ENCODE results near the gene DENND4B.

The DENND4B gene

DNA sequence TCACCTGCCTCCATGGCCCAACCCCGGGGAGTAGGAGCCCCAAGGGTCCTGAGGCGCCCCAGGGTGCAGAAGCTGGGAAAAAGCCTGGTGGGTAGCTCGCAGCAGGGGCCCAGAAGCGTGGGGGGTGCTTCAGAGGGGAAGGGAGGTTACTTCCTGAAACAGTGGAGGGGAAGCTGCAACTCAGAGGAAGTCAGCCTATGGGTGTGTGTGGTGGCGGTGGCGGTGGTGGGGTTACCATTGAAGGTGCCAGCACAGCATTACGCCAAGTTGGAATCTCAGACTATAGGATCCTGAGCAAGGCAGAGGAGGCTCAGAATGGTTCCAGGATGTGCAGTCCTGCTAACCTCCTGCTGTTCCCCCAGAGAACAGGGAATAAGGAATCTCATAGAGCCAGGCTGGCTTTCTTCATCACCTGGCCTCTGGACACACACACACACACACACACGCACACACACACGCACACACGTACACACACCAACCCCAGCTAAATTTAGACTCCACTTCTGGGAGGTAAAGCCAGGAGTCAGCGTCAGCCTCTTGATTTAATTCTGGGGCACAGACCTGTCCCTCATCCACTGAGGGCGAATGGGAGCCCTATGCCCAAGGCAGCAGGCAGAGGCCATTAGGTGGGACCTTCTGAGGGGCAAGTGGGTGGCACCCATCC is 1.3 kb downstream of the DENND4B start:
- DNase-seq = no peak

DNA sequence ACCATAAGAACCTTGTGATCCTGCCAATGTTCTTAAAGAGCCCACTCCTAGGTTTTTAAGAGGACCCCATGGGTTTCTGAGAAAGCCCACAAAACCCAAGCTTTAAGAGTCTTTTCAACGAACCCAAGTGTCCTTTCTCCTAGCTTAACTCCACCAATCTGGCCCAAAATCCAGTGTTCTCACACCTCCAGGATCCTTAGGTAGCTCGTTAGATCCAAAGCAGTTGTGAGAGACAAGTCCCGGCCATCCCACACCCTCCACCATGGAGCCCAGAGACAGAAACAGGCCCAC is 1.7 kb downstream of the DENND4B start:
- no peak for DNase-seq

- DNase-seq = no peak
Measured at GRCh38 chr1:153944005-153944826, 2.3 kb downstream of the DENND4B start.

DNA sequence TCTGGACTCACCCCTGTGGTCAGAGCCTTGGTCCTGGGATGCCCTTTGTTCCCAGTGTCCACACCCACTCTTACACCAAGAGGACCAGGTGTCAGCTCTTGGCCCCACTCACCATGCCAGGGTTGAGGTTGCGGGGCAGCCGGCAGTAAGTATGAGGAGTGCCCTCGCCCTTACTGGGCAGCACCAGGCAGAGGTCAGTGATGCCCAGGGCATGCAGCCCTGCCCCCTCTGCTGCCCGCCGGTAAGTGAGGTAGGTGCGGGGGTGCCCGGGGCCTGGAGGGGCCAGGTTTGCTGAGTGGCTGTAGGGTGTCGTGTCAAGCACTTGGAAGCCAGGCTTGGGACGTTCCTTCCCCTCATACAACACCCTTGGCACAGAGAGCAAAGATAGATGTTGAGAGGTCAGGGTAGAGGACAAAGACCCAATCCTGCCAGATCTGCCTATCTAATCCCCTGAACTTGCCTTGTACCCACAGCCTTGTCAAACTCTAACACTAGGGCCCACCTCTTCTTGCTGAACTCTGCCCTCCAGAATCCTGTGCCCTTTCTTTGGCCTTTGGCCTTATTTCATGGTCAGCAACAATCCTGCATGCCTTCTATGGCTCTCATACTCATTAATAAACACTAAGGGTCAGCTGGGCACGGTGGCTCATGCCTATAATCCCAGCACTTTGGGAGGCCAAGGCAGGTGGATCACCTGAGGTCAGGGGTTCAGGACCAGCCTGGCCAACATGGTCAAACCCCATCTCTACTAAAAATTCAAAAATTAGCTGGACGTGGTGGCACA is 3.6 kb downstream of the DENND4B start:
- no peak for DNase-seq

DNA sequence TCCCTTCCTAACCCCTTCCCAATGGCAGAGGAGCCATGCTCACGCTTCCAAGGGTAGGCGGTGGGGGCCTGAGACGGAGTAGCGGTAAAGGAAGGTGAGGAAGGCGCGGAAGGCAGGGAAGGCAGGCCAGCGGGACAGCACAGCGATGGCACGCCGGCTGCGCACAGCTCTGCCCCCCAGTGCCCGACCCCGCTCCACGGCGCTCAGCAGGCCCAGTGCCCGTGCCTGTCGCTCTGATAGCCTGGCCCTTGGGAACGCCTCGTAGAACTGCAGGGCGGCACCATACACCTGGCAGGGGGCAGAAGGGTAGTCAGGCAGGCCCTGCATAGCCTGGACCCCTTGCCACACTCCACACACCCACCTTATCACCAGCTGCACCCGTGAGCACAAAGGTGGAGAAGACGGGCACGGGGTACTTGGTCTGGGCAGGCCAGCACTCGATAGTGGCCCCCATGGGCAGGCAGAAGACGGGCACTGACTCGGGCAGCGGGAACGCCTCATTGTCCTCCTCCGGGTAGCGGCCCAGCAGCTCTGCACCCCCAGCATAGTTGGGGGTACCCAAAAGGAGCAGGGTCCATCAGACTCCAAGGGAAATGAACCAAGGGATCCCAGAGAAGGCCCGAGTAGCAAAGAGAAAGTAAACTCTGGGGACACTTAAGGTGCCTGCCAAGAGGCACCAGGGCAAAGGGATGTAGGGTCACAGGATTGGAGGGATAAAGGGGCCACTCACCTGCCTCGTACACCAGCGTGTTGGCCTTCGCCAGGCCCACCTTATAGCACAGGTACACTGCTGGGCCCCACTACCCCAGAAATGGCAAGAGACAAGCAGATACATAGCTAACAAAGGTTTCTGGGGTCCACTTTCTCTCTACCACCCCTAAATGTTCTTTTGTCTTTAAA is 4.4 kb downstream of the DENND4B start:
- DNase-seq = no peak

DNA sequence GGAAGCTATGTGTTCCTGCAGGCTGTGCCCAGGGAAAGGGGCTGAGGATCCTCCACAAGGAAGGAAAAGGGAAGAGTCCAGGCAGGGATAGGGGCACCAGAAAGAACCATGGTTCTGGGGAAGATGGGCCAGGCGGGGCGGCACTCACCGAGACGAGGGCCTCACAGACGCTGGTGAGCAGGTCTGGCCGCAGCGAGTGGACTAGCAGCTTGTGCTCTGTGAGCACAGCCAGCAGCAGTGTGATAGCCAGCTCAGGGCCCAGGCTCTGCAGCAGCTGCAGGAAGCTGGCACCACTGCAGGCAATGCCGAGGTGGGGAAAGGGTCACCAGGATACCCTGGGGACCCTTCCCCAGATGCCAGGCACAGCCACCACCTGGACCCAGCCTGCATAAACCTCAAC is 5.8 kb downstream of the DENND4B start:
- no peak for DNase-seq

DNA sequence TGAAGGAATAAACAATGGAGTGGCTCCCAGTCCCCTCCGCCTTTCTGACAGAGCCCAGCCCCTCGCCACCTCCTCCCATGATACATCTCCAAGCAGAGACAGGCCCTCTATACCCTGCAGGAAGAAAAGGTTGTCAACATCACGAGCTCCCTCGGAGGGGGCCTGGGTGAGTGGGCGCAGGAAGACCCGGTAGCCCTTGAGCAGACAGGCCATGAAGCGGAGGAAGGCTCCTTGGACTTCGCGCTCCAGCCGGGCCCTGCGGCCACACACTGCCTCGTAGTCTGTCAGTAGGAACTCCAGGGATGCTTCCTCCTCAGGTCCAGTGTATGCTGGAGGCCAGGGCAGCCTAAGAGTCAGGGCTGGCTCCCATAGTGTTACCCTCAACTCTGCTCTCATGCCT is 7.0 kb downstream of the DENND4B start:
- DNase-seq = no peak

DNA sequence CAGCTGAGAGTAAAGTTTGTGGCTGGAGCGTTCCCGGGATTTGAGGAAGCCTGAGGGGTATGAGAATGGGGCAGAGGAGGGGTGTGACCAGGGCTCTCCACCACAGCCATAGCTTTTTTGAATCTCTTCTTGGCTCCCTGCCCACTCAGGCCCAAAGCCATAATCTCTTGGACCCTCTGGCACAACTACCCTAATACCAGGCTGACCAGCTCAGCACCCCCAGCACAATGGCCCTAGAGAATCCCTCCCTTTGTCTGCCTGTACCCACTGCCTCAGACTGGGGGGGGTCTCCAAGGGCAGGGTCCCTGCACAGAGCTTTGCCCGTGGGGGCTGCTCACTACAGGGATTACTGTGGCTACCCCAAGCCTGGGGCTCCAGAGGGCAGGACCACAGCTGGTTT is 7.5 kb downstream of the DENND4B start:
- DNase-seq = no peak

- no peak for DNase-seq
Measured at GRCh38 chr1:153937331-153937730, 9.2 kb downstream of the DENND4B start.

GRCh38 chr1:153936011-153936802 is 10.3 kb downstream of the DENND4B start:
- DNase-seq = no peak

GRCh38 chr1:153934746-153935145 is 11.8 kb downstream of the DENND4B start:
- DNase-seq = no peak

DNA sequence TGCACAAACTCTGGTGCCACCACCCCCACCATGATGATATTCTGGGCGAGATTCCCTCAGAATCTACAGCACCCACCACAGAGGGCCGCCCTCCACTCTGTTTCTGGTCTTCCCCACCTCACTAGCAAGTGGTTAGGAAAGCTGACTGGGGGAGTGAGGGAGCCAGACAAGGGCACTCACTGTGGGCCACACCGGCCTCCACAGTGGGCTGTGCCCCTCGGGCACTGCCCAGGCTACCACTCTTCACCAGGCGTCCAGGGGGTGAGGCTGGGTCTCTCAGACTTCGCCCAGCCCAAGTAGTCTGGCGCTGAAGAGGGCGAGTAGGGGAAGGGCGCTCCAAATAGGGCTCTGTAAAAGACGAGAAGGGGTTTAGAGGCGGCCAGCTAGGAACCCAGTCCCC is 12.6 kb downstream of the DENND4B start:
- no peak for DNase-seq

GRCh38 chr1:153933430-153933829 is 13.1 kb downstream of the DENND4B start:
- DNase-seq = no peak

- DNase-seq = no peak
Measured at GRCh38 chr1:153932156-153933131, 14.1 kb downstream of the DENND4B start.

DNA sequence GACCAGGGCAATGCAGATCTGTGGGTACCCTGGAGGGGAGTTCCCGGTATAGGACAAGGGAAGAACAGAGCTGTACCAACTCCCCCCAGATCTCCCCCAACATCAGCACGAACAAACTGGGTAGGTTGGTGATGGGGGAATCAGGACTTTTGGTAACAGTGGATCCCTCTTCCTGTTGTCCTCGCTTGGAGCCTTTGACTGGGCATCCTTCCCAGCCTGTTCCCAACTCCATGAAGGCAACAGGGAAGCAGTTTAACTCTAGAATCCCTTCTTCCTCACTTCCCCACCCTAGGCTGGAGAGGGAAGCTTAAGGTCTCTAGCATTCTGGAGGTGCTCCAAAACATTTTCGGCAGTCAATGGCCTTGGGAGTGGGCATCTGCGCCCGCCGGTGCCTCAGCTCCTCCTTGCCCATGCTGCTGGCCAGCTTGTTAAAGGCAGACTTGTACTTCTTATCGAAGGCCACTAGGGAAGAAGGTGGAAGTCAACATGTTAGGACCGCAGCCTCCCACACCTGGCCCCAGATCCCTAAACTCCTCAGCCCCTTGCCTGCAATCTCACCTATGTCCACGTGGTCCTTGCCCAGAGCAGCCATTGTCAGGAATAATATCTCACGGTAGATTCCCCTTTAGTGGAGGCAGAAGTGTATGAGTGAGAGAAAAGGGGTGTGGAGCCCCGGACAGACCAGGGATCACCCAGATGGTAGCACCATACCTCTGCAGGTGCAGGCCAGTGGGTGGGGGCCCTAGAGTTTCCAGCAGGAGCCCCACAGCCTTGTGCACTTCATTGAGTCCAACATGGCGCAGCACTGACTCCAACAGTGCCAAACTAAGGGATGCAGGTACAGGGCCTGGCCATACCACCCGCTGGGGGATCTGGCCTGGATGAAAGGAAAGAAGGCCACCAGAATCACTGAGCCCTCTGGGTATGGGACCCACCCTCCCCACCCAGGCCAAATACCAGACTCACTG is 16.3 kb downstream of the DENND4B start:
- no peak for DNase-seq

DNA sequence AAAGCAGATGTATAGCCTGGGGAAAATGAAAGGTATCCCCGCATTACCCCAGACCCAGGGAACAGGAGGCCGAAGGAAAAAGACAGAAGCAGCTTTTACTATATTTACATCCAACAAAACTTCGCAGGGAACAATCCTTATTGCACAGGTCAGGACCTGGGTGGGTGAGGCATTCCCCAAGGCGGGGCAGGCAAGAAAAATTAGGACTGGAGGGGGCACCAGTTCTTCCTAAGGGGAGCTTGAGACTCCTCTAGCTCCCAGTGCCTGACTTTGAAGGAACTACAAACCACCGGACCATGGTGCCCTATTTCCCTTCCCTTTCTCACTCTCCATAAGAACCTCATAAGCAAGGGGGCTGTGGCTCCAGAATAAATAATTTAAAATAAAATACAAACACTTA is 17.1 kb downstream of the DENND4B start:
- DNase-seq = no peak

DNA sequence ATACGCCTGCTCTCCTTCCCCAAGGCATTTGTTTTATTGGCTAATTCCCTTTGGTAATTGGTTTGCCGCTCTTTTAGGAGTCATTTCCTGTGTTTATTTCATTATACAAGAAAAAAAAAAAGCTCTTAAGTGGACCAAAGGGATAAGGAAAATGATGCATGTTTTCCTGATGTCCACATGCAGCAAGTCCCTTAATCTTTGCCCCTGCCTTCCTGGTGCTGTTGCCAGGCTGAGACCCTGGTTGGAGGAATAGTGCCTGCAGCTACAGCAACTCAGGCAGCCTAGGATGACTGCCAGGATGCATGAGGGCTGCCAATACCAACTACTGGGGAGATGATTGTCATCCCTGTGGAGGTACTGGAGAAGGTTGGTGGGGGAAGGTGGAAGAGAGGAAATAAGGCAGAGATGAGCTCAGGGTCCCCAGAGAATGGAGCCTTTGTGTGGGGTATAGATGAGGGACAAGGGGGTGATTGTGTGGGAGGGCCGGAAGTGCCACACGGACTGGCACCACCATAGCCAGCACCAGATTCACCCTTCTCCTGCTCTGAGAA is 17.7 kb downstream of the DENND4B start:
- no peak for DNase-seq

GRCh38 chr1:153928245-153928644 is 18.3 kb downstream of the DENND4B start:
- no peak for DNase-seq

GRCh38 chr1:153926405-153926804 is 20.1 kb downstream of the DENND4B start:
- no peak for DNase-seq

Data from COR-L47 (cell line).